GM21423 (cell line): ENCODE results near the gene ITGB1BP2.
"Not testable (repeated sequence)": the region's sequence is repeated elsewhere in the genome, so short reads cannot be mapped to it uniquely, and the experiment has no call there.

ENCODE experiments used
- ATAC-seq: cut with Tn5 transposase; IDR thresholded peaks from one replicate; pipeline ENCODE4 v1.9.1; 2021; ENCODE audit warnings: mild to moderate bottlenecking, moderate library complexity; ENCODE audit not compliant: unreplicated experiment

Gene ITGB1BP2

DNA sequence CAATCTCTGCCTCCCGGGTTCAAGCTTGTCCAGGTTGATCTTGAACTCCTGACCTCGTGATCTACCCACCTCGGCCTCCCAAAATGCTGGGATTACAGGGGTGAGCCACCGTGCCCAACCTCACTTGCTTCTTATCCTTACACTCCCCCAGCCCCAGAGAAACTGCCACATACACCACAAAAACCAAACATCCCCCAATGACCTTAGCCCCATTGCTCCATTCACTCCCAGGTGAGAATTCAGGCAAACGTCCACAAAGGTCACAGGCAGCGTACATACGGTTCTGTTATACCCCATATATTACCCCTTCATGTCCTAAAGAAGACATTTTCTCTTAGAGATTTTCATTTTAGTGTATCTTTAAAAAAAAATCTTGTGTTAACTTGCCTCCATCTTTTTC is 1.1 kb upstream of the ITGB1BP2 start:
- not testable (repeated sequence) for ATAC-seq

DNA sequence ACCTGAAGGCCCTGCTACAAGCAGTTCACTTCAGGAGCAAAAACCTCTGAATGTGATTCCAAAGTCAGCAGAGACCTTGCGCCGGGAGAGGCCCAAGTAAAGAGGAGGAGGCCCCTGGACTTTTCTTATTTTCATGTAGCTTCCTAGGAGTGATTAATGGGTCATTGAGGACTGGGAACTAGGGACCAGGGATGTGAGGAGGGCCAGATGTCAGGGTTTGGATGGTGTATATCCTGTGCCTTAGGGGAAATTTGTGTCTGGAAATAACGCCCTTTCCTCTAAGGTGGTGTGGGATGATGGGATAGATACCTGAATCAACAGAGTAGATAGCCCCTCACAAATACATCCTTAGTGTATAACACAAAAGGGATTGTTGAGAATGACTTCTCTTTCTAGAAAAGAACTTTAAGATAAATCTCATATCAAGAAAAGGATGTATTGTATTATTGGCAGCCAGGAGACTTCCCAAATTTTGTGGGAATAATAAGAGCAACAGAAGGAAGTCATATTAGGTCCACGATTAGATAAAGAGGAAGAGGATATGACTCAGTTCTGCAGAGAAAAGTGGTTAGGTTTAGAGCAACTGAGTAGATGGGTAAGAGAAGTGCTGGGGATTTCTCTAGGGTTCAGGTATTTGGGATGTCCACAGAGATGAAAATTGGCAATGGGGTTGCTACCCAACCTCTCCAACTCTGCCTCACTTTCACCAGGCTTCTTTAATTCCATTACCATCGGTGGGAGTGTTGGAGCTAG is 1.1 kb downstream of the ITGB1BP2 start:
- ATAC-seq = no peak

DNA sequence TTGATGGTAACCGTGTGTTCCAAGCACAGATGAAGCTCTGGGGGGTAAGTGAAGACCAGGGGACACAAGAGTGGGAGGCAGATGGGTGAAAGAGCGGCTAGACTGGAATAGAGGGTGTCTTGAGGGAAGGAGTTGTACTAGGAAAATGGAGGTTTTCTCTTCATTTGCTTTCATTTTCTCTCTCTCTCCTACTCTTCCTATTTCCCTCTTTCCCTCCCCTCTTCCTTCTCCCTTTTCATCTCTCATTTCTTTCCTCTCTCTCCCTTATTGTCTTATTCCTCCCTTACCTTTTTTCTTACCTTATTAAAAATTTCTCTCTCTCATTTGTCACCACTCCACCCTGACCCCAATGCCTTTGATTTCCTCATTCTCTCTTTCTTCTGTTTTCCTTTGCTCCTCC is 3.0 kb downstream of the ITGB1BP2 start:
- ATAC-seq = no peak

DNA sequence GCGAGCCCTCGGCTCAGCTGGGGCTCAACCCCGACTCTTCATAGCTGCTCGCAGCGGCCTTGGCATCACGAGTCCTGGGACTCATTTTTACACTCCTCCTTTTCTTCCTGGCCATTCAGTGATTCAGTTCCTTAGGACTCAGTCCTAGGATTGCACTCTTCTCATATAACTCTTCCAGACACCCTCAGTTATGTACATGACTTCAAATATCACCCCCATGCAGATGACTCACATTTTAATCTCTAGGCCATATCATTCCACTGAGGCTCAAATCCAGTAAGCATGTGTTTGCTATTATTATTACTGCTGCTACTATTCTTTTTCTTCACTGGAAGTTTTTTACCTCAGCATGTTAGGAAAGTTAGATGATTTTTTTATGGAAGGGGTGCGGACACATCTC is 14.4 kb downstream of the ITGB1BP2 start:
- no peak for ATAC-seq

DNA sequence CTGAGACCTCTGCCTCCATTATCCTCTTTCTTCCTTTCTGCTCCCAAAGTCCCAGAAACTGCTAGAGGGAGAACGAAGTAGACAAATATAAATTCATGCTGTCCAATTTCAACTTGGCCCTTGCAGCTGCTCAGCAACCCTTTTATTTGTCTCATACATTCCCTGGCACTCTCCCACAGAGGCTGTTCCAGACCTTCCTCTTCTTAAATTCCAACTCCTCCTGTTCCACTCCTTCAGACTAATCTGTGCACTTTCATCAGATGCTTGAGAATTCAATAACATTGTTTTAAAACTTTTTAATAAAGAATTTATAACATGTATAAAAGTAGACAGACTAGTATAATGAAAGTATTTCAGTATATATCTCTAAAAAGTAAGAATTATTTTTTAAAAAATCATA is 15.4 kb downstream of the ITGB1BP2 start:
- ATAC-seq = not testable (repeated sequence)

DNA sequence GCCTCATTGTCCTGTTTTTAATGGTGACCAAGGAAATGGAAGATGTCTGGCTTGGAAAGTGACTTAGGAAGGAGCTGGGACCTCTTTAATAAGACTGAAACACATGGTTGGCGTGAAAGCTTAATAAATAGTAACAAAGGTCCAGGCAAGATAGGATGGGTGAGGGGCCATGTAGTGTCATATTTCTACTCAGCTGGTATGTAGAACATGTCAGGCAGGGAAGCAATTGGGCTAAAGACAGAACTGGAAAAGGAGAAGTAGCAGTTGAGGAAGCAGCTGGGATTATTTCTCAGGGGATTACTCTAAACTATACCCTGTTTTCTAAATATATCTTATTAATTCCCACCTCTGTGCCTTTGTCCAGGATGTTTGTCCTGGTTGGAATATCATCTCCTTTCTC is 18.6 kb downstream of the ITGB1BP2 start:
- no peak for ATAC-seq

DNA sequence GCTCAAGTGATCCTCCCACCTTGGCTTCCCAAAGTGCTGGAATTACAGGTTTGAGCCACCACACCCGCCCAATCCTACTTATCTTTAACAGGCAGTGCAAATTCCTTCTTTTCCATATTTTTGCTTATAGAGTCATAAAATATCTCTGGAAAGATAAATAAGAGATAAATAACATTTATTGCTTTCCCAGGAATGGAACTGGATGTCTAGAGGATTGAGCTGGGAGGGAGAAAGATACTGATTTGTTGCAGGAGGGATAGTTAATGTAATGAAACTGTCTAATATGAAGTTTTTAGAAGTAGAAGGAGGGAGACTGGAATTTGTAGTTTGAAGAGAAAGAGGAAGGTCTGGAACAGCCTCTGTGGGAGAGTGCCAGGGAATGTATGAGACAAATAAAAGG is 20.2 kb downstream of the ITGB1BP2 start:
- no peak for ATAC-seq

DNA sequence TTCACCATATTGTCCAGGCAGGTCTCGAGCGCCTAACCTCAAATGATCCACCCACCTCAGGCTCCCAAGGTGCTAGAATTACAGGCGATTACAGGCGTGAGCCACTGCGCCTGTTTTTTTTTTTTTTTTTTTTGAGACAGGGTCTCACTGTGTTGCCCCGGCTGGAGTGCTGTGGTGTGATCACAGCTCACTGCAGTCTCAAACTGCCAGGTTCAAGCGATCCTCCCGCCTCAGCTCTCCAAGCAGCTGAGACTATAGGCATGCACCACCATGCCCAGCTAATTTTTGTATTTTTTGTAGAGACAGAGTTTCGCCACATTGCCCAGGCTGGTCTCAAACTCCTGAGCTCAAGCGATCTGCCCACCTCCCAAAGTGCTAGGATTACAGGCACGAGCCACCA is 22.9 kb downstream of the ITGB1BP2 start:
- ATAC-seq = not testable (repeated sequence)

DNA sequence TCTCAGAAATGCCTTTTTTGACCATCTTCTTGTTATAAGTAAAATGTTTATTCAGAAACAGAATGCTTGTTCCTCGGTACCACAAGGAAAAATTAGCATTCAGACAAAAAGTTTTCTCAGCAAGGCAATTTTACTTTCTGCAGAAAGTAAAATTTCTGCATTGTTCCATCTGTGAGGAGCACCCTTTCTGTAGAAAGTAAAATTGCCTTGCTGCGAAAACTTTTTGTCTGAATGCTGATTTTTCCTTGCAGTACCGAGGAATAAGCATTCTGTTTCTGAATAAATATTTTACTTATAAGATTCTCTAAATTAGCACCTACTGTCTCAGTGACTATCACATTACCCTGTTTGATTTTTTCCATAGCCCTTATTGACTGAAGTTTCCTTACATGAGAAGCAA is 24.8 kb downstream of the ITGB1BP2 start:
- ATAC-seq = no peak

DNA sequence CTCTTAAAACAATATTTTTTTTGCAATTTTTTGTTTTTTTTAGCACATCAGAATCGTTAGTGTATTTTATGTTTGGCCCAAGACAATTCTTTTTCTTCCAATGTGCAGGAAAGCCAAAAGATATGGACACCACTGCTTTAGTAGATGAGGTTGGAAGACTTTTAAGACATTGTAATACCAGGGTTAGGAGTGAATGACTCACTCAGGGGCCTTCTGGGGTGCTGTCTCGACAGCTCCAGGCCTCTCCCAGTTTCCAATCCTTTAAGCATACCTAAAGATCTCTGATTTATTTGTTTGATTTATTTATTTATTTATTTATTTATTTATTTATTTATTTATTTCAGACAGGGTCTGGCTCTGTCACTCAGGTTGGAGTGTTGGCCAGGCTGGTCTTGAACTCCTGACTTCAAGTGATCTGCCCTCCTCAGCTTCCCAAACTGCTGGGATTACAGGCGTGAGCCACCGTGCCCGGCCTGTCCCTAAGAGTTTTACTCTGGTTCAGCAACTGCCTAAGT is 47.7 kb downstream of the ITGB1BP2 start:
- ATAC-seq = not testable (repeated sequence)

DNA sequence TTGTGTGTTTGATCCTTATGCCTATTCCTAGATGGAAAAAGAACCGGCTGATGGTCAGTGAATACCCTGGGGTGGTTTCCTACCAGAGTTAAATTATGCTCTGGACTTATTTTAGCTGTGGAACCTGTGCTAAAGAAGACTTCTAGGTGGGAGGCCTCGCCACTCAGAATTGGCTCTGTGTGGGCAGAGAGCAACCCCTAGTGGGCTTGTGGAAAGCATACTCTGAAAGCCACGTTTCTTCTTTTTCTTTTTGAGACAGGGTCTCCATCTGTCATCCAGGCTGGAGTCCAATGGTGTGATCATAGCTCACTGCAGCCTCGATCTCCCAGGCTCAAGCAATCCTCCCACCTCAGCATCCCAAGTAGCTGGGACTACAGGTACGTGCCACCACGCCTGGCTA is 48.3 kb downstream of the ITGB1BP2 start:
- ATAC-seq = not testable (repeated sequence)

DNA sequence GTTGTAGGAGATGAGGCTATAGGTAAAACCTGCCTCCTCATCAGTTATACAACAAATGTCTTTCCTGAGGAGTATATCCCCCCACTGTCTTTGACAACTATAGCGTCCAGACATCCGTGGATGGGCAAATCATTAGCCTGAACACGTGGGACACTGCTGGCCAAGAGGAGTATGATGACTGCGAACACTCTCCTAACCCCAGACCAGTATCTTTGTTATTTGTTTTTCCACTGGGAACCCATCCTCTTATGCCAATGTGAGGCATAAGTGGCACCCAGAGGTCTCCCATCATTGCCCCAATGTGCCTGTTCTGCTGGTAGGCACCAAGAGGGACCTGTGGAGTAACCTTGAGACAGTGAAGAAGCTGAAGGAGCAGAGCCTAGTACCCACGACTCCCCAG is 50.9 kb downstream of the ITGB1BP2 start:
- ATAC-seq = not testable (repeated sequence)
